PFSK-1 (cell line): ENCODE results near the gene ERBB4.

Experiments
- FOXP2 ChIP-seq: optimal IDR thresholded peaks from 2 replicates; pipeline ENCODE3; 2011; ENCODE audit warnings: borderline replicate concordance, control low read depth, inconsistent platforms; ENCODE audit not compliant: insufficient read depth; ENCODE audit errors: extremely low read length, extremely low read depth
- POLR2AphosphoS5 ChIP-seq: IDR thresholded peaks from 2 replicates; pipeline ENCODE4 v1.6.1; 2012; ENCODE audit warnings: low read depth, mild to moderate bottlenecking, control low read depth, low read length, moderate library complexity
- REST ChIP-seq, 2 experiments: IDR thresholded peaks; 2 replicates each; pipeline versions ENCODE4 v1.6.1 to v1.8.0; 2011 to 2012; ENCODE audit warnings: low read depth in 2 of 2, low read length in 2 of 2, control low read depth in 1 of 2, inconsistent platforms in 1 of 2, mild to moderate bottlenecking in 1 of 2, moderate library complexity in 1 of 2; ENCODE audit not compliant: insufficient read depth in 1 of 2
- SIN3A ChIP-seq: IDR thresholded peaks from 2 replicates; pipeline ENCODE4 v1.6.1; 2012; ENCODE audit warnings: mild to moderate bottlenecking, low read length, moderate library complexity, borderline replicate concordance; ENCODE audit not compliant: insufficient read depth
- TAF1 ChIP-seq: IDR thresholded peaks from 2 replicates; pipeline ENCODE4 v1.6.1; 2012; ENCODE audit warnings: low read length, control low read depth, borderline replicate concordance; ENCODE audit not compliant: insufficient read depth

The ERBB4 gene

GRCh38 chr2:211564441-211564840 is 974.2 kb downstream of the ERBB4 start:
- no peak for TF ChIP-seq REST (IDR thresholded peaks at IDR 0.05; ENCODE audit: insufficient read depth in 1 of 2, low read depth in 2 of 2, low read length in 2 of 2)
- no peak for TF ChIP-seq SIN3A
- TF ChIP-seq POLR2AphosphoS5: no peak
- no peak for TF ChIP-seq TAF1
- TF ChIP-seq FOXP2: no peak

GRCh38 chr2:211545582-211545981 is 993.0 kb downstream of the ERBB4 start:
- TF ChIP-seq SIN3A (no peak), REST (IDR thresholded peaks at IDR 0.05; ENCODE audit: insufficient read depth in 1 of 2, low read depth in 2 of 2, low read length in 2 of 2) (no peak), POLR2AphosphoS5 (no peak), TAF1 (no peak), FOXP2 (no peak)

GRCh38 chr2:211534632-211535031 is 1004.0 kb downstream of the ERBB4 start:
- TF ChIP-seq TAF1 (no peak), FOXP2 (no peak), REST (IDR thresholded peaks at IDR 0.05; ENCODE audit: insufficient read depth in 1 of 2, low read depth in 2 of 2, low read length in 2 of 2) (no peak), SIN3A (no peak), POLR2AphosphoS5 (no peak)

- TF ChIP-seq FOXP2 (no peak), POLR2AphosphoS5 (no peak), SIN3A (no peak), TAF1 (no peak), REST (IDR thresholded peaks at IDR 0.05; ENCODE audit: insufficient read depth in 1 of 2, low read depth in 2 of 2, low read length in 2 of 2) (no peak)
Observed at GRCh38 chr2:211516537-211516936, 1022.1 kb downstream of the ERBB4 start.

GRCh38 chr2:211514049-211514448 is 1024.6 kb downstream of the ERBB4 start:
- no peak for TF ChIP-seq REST (IDR thresholded peaks at IDR 0.05; ENCODE audit: insufficient read depth in 1 of 2, low read depth in 2 of 2, low read length in 2 of 2)
- no peak for TF ChIP-seq SIN3A
- no peak for TF ChIP-seq FOXP2
- no peak for TF ChIP-seq TAF1
- no peak for TF ChIP-seq POLR2AphosphoS5
